Measurements from ENCODE around the gene RYR2. TPM values are rescaled to one million over a fixed set of nuclear protein-coding genes. Genes with fewer than 3 reads are reported as not detected.

RYR2 gene
- total RNA-seq, 1 experiment from 2014 or later: 3.4 TPM

DNA sequence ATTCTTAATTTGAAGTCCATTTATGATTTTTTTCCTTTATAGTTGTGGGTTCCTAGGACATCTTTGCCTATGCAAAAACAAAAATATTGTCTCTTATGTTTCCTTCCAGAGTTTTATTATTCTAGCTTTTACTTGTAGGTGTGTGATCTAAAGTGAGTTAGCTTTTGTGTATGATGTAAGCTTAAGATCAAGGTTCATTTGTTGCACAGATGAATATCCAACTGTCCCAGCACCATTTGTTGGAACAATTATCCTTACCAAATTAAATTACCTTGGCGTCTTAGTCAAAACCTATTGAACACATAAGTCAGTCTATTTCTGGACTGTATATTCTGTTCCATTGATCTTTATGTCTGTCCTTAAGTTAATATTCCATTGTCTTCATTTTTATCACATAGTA, 511.1 kb downstream of the RYR2 start:
- Histone ChIP-seq H3K4me1 (ENCODE audit: insufficient read depth, low read length) (no peaks in the 10 kb centered on the region), H4K8ac (replicated peaks; ENCODE audit: insufficient read length, low read depth, low read length) (no peak overlapping the region), H3K9me3 (ENCODE audit: control insufficient read depth, low read depth, low read length) (no peaks in the 10 kb centered on the region), H3K9ac (ENCODE audit: extremely low read depth, insufficient read length, low read length) (no peak overlapping the region), H3T11ph (ENCODE audit: low read length) (no peak overlapping the region), H2BK12ac (ENCODE audit: insufficient read length, low read depth, low read length) (no peak overlapping the region), H3K4me2 (ENCODE audit: insufficient read depth, insufficient read length, low read length) (no peak overlapping the region), H3K18ac (ENCODE audit: insufficient read length, low read depth, low read length) (no peak overlapping the region), H2BK5ac (ENCODE audit: insufficient read length, low read length) (no peak overlapping the region), H3K23me2 (ENCODE audit: insufficient read length, low read depth, low read length, poor library complexity, severe bottlenecking) (no peaks in the 10 kb centered on the region), H4K5ac (ENCODE audit: insufficient read length, low read depth, low read length) (no peak overlapping the region), H3K79me1 (ENCODE audit: insufficient read depth, low read depth, low read length, poor library complexity, severe bottlenecking) (no peaks in the 10 kb centered on the region), H3K4ac (ENCODE audit: low read depth, low read length) (no peak overlapping the region), H4K20me1 (ENCODE audit: control insufficient read depth, insufficient read depth, insufficient read length) (no peaks in the 10 kb centered on the region), H2AFZ (ENCODE audit: low read length) (no peak overlapping the region), H3K27me3 (ENCODE audit: insufficient read depth, low read length) (no peaks in the 10 kb centered on the region), H3K23ac (ENCODE audit: insufficient read length, low read depth, low read length) (no peak overlapping the region), H4K91ac (ENCODE audit: insufficient read length, low read depth, low read length) (no peak overlapping the region), H3K14ac (ENCODE audit: insufficient read depth, low read length) (no peak overlapping the region), H2BK120ac (ENCODE audit: low read depth, low read length, poor library complexity, severe bottlenecking) (no peak overlapping the region), H2BK15ac (ENCODE audit: low read depth, low read length) (no peak overlapping the region), H3K79me2 (ENCODE audit: insufficient read depth, low read length) (no peaks in the 10 kb centered on the region), H3K27ac (ENCODE audit: insufficient read length, low read depth, low read length) (no peak overlapping the region), H2BK20ac (ENCODE audit: low read depth, low read length, poor library complexity, severe bottlenecking) (no peak overlapping the region), H3K56ac (ENCODE audit: insufficient read length, low read depth, low read length) (no peak overlapping the region), H2AK5ac (ENCODE audit: insufficient read length, low read length) (no peak overlapping the region)
- no peak overlapping the region for H3K4me3 Mint-ChIP-seq
- no peaks in the 10 kb centered on the region for H3K27me3 Mint-ChIP-seq (ENCODE audit: low read depth)
- H3K4me1 Mint-ChIP-seq: no peaks in the 10 kb centered on the region
- H3K27ac Mint-ChIP-seq: no peak overlapping the region
- H3K36me3 Mint-ChIP-seq (ENCODE audit: insufficient read depth in 1 of 3, low read depth in 3 of 3): peaks cover 4 to 13% (median 10%) of the 10 kb centered on the region in 3 experiments; a peak in 5 of 7 replicates
- no peak for TF ChIP-seq CTCF (conservative IDR thresholded peaks at IDR 0.05)
- H3K9me3 Mint-ChIP-seq: no peaks in the 10 kb centered on the region
- no peak for DNase-seq
- no CpG with 5 or more reads among the region's 1 CpG for WGBS (ENCODE audit: extremely low coverage, insufficient read length, low lambda C conversion rate)
